Right kidney (tissue), 1 donor: ENCODE measurements around the gene ART5.
"Not testable (repeated sequence)": the region's sequence is repeated elsewhere in the genome, so short reads cannot be mapped to it uniquely, and the experiment has no call there.

Experiments used
- DNase-seq: peaks from one replicate; pipeline ENCODE4 v3.0.0-alpha.2; 2016

ART5 gene

GRCh38 chr11:3658252-3658651 is 16.5 kb upstream of the ART5 start:
- no peak for DNase-seq

- not testable (repeated sequence) for DNase-seq
Observed at GRCh38 chr11:3657331-3657730, 15.5 kb upstream of the ART5 start.

GRCh38 chr11:3655547-3655946 is 13.8 kb upstream of the ART5 start:
- DNase-seq: no peak

GRCh38 chr11:3652514-3652913 is 10.7 kb upstream of the ART5 start:
- DNase-seq: not testable (repeated sequence)

GRCh38 chr11:3649374-3649773 is 7.6 kb upstream of the ART5 start:
- DNase-seq: not testable (repeated sequence)

GRCh38 chr11:3648843-3649242 is 7.1 kb upstream of the ART5 start:
- not testable (repeated sequence) for DNase-seq

GRCh38 chr11:3645552-3645951 is 3.8 kb upstream of the ART5 start:
- no peak for DNase-seq

- DNase-seq: no peak
Observed at GRCh38 chr11:3644817-3645235, 3.0 kb upstream of the ART5 start, which contains the start of gene ART1. Gene ART1 (plus strand): TSS chr11:3645128. CDS start chr11:3659214, 14,086 bp downstream.

GRCh38 chr11:3643102-3643546 is 1.3 kb upstream of the ART5 start:
- not testable (repeated sequence) for DNase-seq

GRCh38 chr11:3642071-3642951 is 519 bp upstream of the ART5 start:
- peak; percentile 96 for DNase-seq

- no peak for DNase-seq
Observed at GRCh38 chr11:3641191-3641590, 601 bp downstream of the ART5 start.

GRCh38 chr11:3639841-3640240 is 2.0 kb downstream of the ART5 start:
- DNase-seq: no peak

GRCh38 chr11:3638513-3638912 is 3.3 kb downstream of the ART5 start:
- DNase-seq: no peak

GRCh38 chr11:3637201-3637600 is 4.6 kb downstream of the ART5 start:
- no peak for DNase-seq

- DNase-seq: no peak
Observed at GRCh38 chr11:3635641-3636375, 6.0 kb downstream of the ART5 start.

GRCh38 chr11:3632070-3632660 is 9.6 kb downstream of the ART5 start:
- DNase-seq: no peak

GRCh38 chr11:3631331-3631730 is 10.5 kb downstream of the ART5 start:
- DNase-seq: no peak

GRCh38 chr11:3627291-3627690 is 14.5 kb downstream of the ART5 start:
- DNase-seq: no peak

GRCh38 chr11:3626250-3626960 is 15.4 kb downstream of the ART5 start:
- DNase-seq: no peak

- no peak for DNase-seq
Observed at GRCh38 chr11:3623767-3624458, 17.9 kb downstream of the ART5 start.

- DNase-seq: no peak
Observed at GRCh38 chr11:3623121-3623520, 18.7 kb downstream of the ART5 start.

- DNase-seq: no peak
Observed at GRCh38 chr11:3622521-3622920, 19.3 kb downstream of the ART5 start.
